ENCODE results near the gene JTB. TPM values are rescaled to one million over a fixed set of nuclear protein-coding genes. Genes with fewer than 3 reads are reported as not detected.

The JTB gene
- total RNA-seq, 1 experiment from 2014 or later: 123 TPM

DNA sequence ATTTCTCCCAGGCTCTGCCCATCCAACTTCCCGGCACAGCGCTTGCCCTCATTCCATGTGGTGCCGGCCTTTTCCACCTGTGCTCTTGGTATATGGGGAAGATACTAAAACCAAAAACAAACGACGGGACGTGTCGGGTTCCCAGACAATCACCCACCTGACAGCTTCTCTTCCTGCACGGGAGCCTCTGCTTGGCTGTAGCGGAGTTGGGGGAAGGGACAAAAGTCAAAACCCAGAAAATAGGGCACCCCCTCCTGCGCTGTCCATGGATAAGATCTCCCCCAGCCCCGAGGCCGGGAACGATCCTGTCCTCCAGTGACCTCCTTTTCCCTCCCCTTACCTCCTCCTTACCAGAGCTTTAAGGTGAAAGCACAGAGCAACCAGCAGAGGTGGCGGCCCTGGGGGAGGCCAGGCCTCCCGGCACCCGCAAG lies 640 bp downstream of the JTB start (continued):
- TF ChIP-seq, protein P1, sequence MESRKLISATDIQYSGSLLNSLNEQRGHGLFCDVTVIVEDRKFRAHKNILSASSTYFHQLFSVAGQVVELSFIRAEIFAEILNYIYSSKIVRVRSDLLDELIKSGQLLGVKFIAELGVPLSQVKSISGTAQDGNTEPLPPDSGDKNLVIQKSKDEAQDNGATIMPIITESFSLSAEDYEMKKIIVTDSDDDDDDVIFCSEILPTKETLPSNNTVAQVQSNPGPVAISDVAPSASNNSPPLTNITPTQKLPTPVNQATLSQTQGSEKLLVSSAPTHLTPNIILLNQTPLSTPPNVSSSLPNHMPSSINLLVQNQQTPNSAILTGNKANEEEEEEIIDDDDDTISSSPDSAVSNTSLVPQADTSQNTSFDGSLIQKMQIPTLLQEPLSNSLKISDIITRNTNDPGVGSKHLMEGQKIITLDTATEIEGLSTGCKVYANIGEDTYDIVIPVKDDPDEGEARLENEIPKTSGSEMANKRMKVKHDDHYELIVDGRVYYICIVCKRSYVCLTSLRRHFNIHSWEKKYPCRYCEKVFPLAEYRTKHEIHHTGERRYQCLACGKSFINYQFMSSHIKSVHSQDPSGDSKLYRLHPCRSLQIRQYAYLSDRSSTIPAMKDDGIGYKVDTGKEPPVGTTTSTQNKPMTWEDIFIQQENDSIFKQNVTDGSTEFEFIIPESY (IDR thresholded peaks at IDR 0.05; ENCODE audit: extremely low read depth, insufficient replicate concordance, low read length): no peak
- TF ChIP-seq YY1 (IDR thresholded peaks at IDR 0.05; ENCODE audit: extremely low read depth, insufficient replicate concordance, low read depth, low read length) (no peak), EGR1 (IDR thresholded peaks at IDR 0.05; ENCODE audit: low read depth) (no peak)

DNA sequence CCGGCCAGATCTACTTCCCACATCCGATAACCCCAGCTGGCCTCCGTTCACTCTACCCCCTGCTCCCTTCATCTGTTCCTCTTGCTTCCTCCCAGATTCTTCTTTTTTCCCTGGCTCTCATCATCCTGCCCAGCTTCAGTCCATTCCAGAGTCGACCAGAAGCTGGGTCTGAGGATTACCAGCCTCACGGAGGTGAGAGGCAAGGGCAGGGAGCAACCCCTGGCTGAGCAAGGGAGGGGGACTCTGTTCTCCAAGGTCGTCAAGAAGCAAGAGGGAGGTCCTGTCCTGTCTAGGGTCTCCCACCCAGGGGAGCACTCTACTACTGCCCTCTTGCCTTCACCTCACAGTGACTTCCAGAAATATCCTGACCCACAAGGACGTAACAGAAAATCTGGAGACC lies 3.9 kb downstream of the JTB start:
- H3K4me3 ChIP-seq (replicated peaks in 1 of 2; ENCODE audit: low read depth in 1 of 2, low read length in 2 of 2): no peak overlapping the region
- ChIA-PET POLR2A (interaction anchor here (1.4 kb wide), 1 partner anchor 10 kb away, joined by 3 read pairs; the partner anchor contains the start of gene SLC39A1), CTCF (no interaction called here), RAD21 (ENCODE audit: low non-redundant PET in 1 of 2, low total read pairs in 2 of 2, uncharacterized antibody in 2 of 2, unreplicated experiment in 2 of 2) (no interaction called here)
- peaks cover under 1 to 15% of the 10 kb centered on the region in 2 experiments; a peak in 3 of 4 replicates for H3K4me1 ChIP-seq (ENCODE audit: control insufficient read depth in 1 of 2, insufficient read depth in 2 of 2, low read length in 2 of 2)
- H2AFZ ChIP-seq (ENCODE audit: low read depth, low read length, poor library complexity, severe bottlenecking): no peak overlapping the region
- H3K9ac ChIP-seq (ENCODE audit: low read length): no peak overlapping the region
- H3K36me3 ChIP-seq (ENCODE audit: control insufficient read depth in 1 of 2, insufficient read depth in 2 of 2, low read length in 2 of 2): peaks cover 9 to 26% of the 10 kb centered on the region in 2 experiments; a peak in 3 of 4 replicates
- H3K27me3 ChIP-seq (ENCODE audit: insufficient read depth, low read length): no peaks in the 10 kb centered on the region
- no peaks in the 10 kb centered on the region for H3K9me2 ChIP-seq (ENCODE audit: insufficient read depth)
- H3K9me3 ChIP-seq (ENCODE audit: control insufficient read depth in 1 of 2, insufficient read depth in 1 of 2, low read depth in 1 of 2, low read length in 2 of 2): no peaks in the 10 kb centered on the region
- no peak for DNase-seq (ENCODE audit: low read depth, low spot score)
- intact Hi-C loops (cut with micrococcal nuclease): no loop called here
- H3K4me2 ChIP-seq (ENCODE audit: low read length): no peak overlapping the region
- no peak for ATAC-seq
- peaks cover 20% of the 10 kb centered on the region for H3K79me2 ChIP-seq (ENCODE audit: insufficient read depth, low read length)
- TF ChIP-seq, protein P2, sequence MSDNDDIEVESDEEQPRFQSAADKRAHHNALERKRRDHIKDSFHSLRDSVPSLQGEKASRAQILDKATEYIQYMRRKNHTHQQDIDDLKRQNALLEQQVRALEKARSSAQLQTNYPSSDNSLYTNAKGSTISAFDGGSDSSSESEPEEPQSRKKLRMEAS (IDR thresholded peaks at IDR 0.05): no peak
- TF ChIP-seq, protein P3, sequence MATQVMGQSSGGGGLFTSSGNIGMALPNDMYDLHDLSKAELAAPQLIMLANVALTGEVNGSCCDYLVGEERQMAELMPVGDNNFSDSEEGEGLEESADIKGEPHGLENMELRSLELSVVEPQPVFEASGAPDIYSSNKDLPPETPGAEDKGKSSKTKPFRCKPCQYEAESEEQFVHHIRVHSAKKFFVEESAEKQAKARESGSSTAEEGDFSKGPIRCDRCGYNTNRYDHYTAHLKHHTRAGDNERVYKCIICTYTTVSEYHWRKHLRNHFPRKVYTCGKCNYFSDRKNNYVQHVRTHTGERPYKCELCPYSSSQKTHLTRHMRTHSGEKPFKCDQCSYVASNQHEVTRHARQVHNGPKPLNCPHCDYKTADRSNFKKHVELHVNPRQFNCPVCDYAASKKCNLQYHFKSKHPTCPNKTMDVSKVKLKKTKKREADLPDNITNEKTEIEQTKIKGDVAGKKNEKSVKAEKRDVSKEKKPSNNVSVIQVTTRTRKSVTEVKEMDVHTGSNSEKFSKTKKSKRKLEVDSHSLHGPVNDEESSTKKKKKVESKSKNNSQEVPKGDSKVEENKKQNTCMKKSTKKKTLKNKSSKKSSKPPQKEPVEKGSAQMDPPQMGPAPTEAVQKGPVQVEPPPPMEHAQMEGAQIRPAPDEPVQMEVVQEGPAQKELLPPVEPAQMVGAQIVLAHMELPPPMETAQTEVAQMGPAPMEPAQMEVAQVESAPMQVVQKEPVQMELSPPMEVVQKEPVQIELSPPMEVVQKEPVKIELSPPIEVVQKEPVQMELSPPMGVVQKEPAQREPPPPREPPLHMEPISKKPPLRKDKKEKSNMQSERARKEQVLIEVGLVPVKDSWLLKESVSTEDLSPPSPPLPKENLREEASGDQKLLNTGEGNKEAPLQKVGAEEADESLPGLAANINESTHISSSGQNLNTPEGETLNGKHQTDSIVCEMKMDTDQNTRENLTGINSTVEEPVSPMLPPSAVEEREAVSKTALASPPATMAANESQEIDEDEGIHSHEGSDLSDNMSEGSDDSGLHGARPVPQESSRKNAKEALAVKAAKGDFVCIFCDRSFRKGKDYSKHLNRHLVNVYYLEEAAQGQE (IDR thresholded peaks at IDR 0.05; ENCODE audit: low read depth): no peak
- no peak for TF ChIP-seq ELF1 (IDR thresholded peaks at IDR 0.05; ENCODE audit: borderline replicate concordance, low read depth)
- no peak for TF ChIP-seq CEBPB (IDR thresholded peaks at IDR 0.05; ENCODE audit: low read depth)
- no peak for TF ChIP-seq SP1 (IDR thresholded peaks at IDR 0.05; ENCODE audit: low read depth)
- no peak for TF ChIP-seq JUND (IDR thresholded peaks at IDR 0.05)
- no peak for TF ChIP-seq RAD21 (IDR thresholded peaks at IDR 0.05; ENCODE audit: low read depth)
- no peak for TF ChIP-seq CBX3 (IDR thresholded peaks at IDR 0.05; ENCODE audit: low read depth)
- no peak for TF ChIP-seq POLR2AphosphoS5 (IDR thresholded peaks at IDR 0.05; ENCODE audit: low read depth, low read length)
- no peak for TF ChIP-seq FOSL1 (IDR thresholded peaks at IDR 0.05; ENCODE audit: low read depth)
- TF ChIP-seq, protein P4, sequence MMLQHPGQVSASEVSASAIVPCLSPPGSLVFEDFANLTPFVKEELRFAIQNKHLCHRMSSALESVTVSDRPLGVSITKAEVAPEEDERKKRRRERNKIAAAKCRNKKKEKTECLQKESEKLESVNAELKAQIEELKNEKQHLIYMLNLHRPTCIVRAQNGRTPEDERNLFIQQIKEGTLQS (IDR thresholded peaks at IDR 0.05): no peak
- TF ChIP-seq, protein P5, sequence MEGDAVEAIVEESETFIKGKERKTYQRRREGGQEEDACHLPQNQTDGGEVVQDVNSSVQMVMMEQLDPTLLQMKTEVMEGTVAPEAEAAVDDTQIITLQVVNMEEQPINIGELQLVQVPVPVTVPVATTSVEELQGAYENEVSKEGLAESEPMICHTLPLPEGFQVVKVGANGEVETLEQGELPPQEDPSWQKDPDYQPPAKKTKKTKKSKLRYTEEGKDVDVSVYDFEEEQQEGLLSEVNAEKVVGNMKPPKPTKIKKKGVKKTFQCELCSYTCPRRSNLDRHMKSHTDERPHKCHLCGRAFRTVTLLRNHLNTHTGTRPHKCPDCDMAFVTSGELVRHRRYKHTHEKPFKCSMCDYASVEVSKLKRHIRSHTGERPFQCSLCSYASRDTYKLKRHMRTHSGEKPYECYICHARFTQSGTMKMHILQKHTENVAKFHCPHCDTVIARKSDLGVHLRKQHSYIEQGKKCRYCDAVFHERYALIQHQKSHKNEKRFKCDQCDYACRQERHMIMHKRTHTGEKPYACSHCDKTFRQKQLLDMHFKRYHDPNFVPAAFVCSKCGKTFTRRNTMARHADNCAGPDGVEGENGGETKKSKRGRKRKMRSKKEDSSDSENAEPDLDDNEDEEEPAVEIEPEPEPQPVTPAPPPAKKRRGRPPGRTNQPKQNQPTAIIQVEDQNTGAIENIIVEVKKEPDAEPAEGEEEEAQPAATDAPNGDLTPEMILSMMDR (IDR thresholded peaks at IDR 0.05 in 2 of 3, conservative IDR thresholded peaks at IDR 0.05 in 1 of 3; ENCODE audit: borderline replicate concordance in 1 of 3, insufficient read depth in 1 of 3, low read depth in 2 of 3, low read length in 2 of 3): no peak
- no peak for TF ChIP-seq SRF (IDR thresholded peaks at IDR 0.05; ENCODE audit: low read depth)
- BruUV-seq (replicated peaks): no TSS peak
- no peak overlapping the region for H3K27ac ChIP-seq (ENCODE audit: low read depth, low read length)
- H4K20me1 ChIP-seq (ENCODE audit: insufficient read depth): no peaks in the 10 kb centered on the region

Data from HCT116 (cell line).